NCI-H82 treated with DMSO at 0.1 percent for 48 hours (cell line): ENCODE data around the gene MACC1.

ENCODE experiments used
- DNase-seq: peaks from one replicate; lab custom pipeline; 2025; ENCODE audit not compliant: unreplicated experiment; lab: John Stamatoyannopoulos, UW

Gene MACC1

GRCh38 chr7:20217193-20217948 lies at the start of gene MACC1:
MACC1 (minus strand) TSS chr7:20217384; CDS start chr7:20161862, 55,522 bp downstream.
- DNase-seq: no peak

GRCh38 chr7:20264623-20265022 lies 47.4 kb upstream of the MACC1 start:
- DNase-seq: no peak

- DNase-seq: no peak
These were observed 43.0 kb upstream of the MACC1 start for GRCh38 chr7:20260223-20260622.

- DNase-seq: no peak
These were observed 40.0 kb upstream of the MACC1 start for GRCh38 chr7:20257212-20257611.

- DNase-seq: no peak
These were observed 32.7 kb upstream of the MACC1 start for GRCh38 chr7:20249920-20250319.

GRCh38 chr7:20249376-20249775 lies 32.2 kb upstream of the MACC1 start:
- DNase-seq: no peak

GRCh38 chr7:20246236-20246635 lies 29.1 kb upstream of the MACC1 start:
- no peak for DNase-seq

- peak; percentile 3 for DNase-seq
These were observed 27.3 kb upstream of the MACC1 start for GRCh38 chr7:20244334-20245120.

GRCh38 chr7:20241911-20242261 lies 24.7 kb upstream of the MACC1 start:
- DNase-seq: no peak

GRCh38 chr7:20241194-20241910 lies 24.2 kb upstream of the MACC1 start:
- DNase-seq: no peak

GRCh38 chr7:20240080-20240926 lies 23.1 kb upstream of the MACC1 start:
- DNase-seq: no peak

- no peak for DNase-seq
These were observed 21.7 kb upstream of the MACC1 start for GRCh38 chr7:20238754-20239324.

GRCh38 chr7:20238194-20238753 lies 21.1 kb upstream of the MACC1 start:
- DNase-seq: no peak

- DNase-seq: no peak
These were observed 20.4 kb upstream of the MACC1 start for GRCh38 chr7:20237464-20238193.

GRCh38 chr7:20236790-20237189 lies 19.6 kb upstream of the MACC1 start:
- no peak for DNase-seq

- no peak for DNase-seq
These were observed 18.9 kb upstream of the MACC1 start for GRCh38 chr7:20236043-20236442.

GRCh38 chr7:20235288-20235687 lies 18.1 kb upstream of the MACC1 start:
- no peak for DNase-seq

GRCh38 chr7:20233362-20233761 lies 16.2 kb upstream of the MACC1 start:
- DNase-seq: no peak

GRCh38 chr7:20232848-20233247 lies 15.7 kb upstream of the MACC1 start:
- no peak for DNase-seq
